ENCODE measurements around the gene BIRC7. TPM values are rescaled to one million over a fixed set of nuclear protein-coding genes. Genes with fewer than 3 reads are reported as not detected.
A peak's percentile ranks its signal among the peaks of the same experiment; 100 is the strongest.

BIRC7 gene
- total RNA-seq, 2 experiments from 2014 or later, result 0.37 to 0.74 TPM

DNA sequence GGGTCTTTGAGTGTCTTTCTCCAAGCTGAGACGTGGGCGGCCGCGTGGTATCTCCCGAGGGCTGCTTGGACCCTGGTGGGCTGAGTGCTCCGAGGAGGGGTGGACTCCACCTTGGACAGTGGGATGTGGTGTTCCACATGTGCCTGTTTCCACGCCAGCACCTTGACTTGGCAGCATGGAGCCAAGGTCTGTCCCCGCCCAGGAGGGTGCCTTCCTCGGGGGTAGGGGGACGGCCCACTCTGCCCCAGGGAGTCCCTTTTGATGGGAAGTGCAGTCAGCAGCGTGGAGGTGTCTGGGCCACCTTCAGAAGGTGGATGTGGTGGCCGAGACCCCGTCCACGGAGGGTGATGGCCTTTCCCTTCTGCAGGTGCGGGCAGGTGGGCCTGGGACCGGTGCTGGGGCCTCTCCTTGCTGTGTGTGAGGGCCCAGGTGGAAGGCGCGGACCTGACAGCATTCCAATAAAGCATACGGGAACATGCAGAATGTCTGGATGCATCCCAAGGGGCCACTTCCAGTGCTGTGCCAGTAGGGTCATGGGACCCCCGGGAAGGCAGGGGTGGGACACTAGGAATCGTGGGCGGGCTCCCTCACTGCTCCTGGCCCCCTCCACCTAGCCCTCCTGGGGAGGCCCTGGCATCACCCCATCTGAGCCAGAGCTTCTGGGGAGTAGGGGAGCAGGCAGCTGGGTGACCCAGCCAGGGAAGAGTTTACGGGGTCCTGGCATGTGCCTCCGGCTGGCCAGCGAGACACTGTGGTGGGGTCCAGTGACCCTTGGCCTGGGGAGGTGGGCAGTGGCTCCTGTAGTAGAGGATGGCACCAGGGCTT is 53.8 kb downstream of the BIRC7 start:
- ATAC-seq, result no peak
- CTCF ChIA-PET, result interaction anchor here (1.3 to 2.6 kb wide), 2 partner anchors 9 to 66 kb away, joined by 3 to 19 read pairs; no protein-coding TSS in a partner anchor
- POLR2A ChIA-PET, result no interaction called here
- no peak for DNase-seq
- no peaks in the 10 kb centered on the region for H3K9me3 Mint-ChIP-seq (ENCODE audit: insufficient read depth)
- H3K4me1 Mint-ChIP-seq (ENCODE audit: low read depth), result no peaks in the 10 kb centered on the region
- no peaks in the 10 kb centered on the region for H3K27me3 Mint-ChIP-seq (ENCODE audit: low read depth)
- no peak overlapping the region for H3K4me3 Mint-ChIP-seq
- peaks cover 3% of the 10 kb centered on the region for H3K36me3 Mint-ChIP-seq (ENCODE audit: low read depth)
- H3K27ac Mint-ChIP-seq, result no peak overlapping the region

Small RNA genes within 50 kb of the gene (microRNA-seq; reads per million reads assigned to microRNA genes)
- not detected for gene MIR3196
- gene MIR4326, result 15.5 reads per million, percentile 31 among the genes with 10 or more reads in this experiment

Other genes starting within 250 kb of the BIRC7 start
- gene BHLHE23, start 228.9 kb upstream of the BIRC7 start, total RNA-seq, result not detected
- gene YTHDF1, start 19.8 kb upstream of the BIRC7 start, total RNA-seq, result 10 to 100 TPM; 36.2 to 38.7 TPM
- gene NKAIN4, start 18.6 kb downstream of the BIRC7 start, total RNA-seq, result not detected
- gene ARFGAP1, start 36.9 kb downstream of the BIRC7 start, total RNA-seq, result 10 to 100 TPM; 68.7 to 75.6 TPM
- gene COL20A1, start 57.3 kb downstream of the BIRC7 start, total RNA-seq, result not detected
- not detected for gene CHRNA4, start 125.4 kb downstream of the BIRC7 start, total RNA-seq
- not detected for gene KCNQ2, start 236.8 kb downstream of the BIRC7 start, total RNA-seq

All from activated CD8-positive, alpha-beta T cell treated with anti-CD3 and anti-CD28 coated beads, Interleukin-2, amount 10 ng/mL, durations not matched to agents 7 days and 5 days (primary cell).